22Rv1 (cell line): ENCODE results near the gene TSTD2.

Experiments used
- H3K27ac ChIP-seq: fragments of 450-650 bp; 2 replicates; pipeline ENCODE4 v1.5.1; 2017
- ZFX ChIP-seq: fragments of 450-650 bp; IDR thresholded peaks from 2 replicates; pipeline ENCODE4 v1.6.1; 2017; ENCODE audit warnings: antibody characterized with exemption, borderline replicate concordance
- TF ChIP-seq, protein P1 (sequence below): fragments of 450-650 bp; IDR thresholded peaks from 2 replicates; pipeline ENCODE4 v1.5.1; 2017; ENCODE audit warnings: mild to moderate bottlenecking

TSTD2 gene

DNA sequence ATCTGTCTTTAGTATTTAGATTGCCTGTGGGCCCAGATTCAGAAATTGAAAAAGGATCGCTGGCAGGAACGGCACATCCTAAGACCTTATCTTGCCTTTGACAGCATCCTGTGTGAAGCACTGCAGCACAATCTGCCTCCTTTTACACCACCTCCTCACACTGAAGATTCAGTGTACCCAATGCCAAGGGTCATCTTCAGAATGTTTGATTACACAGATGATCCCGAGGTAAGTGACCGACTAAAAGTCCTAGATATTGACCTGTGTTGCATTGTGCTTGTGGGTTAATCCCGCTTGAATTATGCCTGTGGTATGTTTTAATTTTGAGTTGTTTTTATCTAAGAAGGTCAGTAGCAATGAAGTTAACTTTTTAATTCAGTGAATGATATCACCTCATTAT, 14.8 kb upstream of the TSTD2 start:
- TF ChIP-seq, protein P1, sequence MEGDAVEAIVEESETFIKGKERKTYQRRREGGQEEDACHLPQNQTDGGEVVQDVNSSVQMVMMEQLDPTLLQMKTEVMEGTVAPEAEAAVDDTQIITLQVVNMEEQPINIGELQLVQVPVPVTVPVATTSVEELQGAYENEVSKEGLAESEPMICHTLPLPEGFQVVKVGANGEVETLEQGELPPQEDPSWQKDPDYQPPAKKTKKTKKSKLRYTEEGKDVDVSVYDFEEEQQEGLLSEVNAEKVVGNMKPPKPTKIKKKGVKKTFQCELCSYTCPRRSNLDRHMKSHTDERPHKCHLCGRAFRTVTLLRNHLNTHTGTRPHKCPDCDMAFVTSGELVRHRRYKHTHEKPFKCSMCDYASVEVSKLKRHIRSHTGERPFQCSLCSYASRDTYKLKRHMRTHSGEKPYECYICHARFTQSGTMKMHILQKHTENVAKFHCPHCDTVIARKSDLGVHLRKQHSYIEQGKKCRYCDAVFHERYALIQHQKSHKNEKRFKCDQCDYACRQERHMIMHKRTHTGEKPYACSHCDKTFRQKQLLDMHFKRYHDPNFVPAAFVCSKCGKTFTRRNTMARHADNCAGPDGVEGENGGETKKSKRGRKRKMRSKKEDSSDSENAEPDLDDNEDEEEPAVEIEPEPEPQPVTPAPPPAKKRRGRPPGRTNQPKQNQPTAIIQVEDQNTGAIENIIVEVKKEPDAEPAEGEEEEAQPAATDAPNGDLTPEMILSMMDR = no peak
- TF ChIP-seq ZFX = no peak
- no peak overlapping the region for H3K27ac ChIP-seq

DNA sequence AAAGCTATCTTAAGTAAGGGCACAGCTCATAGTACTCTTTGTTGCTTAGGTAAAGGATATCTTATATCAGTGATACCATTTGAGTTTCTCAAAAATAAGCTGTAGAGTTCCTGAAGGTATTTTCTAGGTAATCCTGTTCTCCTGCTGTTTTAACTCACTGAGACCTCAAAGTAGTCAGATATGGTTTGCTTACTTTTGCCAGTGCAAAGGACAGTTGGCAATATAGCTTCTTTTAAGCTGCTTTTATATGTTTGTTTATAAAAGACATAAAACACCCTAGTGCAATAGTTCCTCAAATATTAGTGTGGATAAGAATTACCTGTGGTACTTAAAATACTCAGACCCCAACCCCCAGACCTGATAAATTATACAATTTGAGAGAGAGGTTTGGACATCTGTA, 12.6 kb upstream of the TSTD2 start:
- H3K27ac ChIP-seq = no peak overlapping the region
- TF ChIP-seq ZFX = no peak
- TF ChIP-seq, protein P1 = no peak

DNA sequence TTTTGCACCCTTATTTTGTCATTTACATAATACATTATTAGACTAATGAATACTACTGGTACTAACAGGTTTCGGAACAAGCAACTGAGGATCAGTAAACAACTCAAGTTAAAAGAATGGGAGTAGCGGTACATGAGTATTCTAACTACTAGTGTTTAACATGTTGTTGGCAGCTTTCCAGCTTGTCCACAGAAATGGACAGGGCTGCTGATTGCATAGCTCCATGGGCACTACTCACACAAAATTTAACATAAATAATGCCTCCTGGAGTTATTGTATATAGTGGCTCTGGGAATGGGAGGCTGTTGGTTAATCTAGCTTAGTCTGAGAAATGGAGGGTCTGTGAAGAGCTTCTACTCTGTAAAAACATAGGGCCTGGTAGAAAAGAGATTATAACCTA, 7.2 kb upstream of the TSTD2 start:
- no peak overlapping the region for H3K27ac ChIP-seq
- TF ChIP-seq ZFX = no peak
- TF ChIP-seq, protein P1 = no peak

DNA sequence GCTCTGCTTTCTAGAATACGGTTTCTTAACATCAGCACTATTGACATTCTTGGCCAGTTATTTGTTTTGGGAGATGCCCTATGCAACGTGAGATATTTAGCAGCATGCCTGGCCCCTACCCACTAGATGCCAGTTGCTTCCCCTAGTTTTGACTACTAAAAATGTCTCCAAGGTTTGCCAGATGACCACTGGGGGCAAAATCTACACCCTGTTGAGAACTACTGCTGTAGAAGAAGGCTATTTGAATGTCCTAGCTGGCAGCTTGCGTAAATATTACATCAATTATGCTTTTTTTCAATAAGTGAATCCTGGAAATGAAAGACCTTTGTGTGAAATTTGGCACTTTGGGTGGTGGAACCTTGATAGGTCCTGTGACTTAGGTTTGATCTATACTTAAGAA, 5.5 kb upstream of the TSTD2 start:
- no peak for TF ChIP-seq ZFX
- TF ChIP-seq, protein P1 = peak; percentile 26; the same call in 1 of the 2 replicates

DNA sequence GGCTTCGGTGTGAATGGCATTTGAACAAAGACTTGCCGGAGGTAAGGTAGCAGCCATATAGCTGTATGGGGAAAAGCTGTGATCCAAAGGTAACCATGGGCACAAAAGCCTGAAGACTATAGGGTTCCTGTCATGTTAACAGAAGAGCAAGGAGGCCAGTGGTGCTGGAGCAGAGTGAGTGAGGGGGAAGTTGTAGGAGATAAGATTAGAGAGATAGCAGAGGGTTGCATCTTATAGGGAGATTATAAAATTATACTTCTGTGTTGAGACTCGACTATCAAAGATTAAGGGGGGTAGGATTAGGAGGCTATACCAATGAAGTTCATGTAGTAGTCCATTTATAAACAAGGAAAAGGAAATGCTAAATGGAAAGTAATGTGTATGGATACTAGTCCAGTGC, 3.7 kb upstream of the TSTD2 start:
- no peak overlapping the region for H3K27ac ChIP-seq
- TF ChIP-seq, protein P1 = no peak
- TF ChIP-seq ZFX = no peak

More for the DNA sequence above, 5.5 kb upstream of the TSTD2 start:
- no peak overlapping the region for H3K27ac ChIP-seq

DNA sequence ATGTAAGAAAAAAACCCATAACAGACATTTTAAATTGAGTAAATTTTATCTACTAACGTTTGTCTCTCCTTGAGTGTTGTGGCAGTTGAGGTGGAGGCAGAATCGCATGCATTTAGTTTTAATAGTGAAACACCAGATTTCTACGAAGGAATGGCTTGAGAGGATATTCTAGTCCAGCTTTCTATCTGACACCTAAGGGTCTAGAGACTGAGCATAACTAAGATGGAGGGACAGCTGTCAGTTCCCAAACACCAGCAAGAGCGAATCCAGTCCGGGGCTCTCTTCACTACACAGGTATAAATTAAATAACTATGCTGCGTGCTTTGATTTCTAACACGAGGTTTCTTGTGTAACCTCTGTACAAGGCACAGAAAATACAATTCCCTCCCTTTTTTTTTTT, 1.9 kb upstream of the TSTD2 start:
- TF ChIP-seq, protein P1 = no peak
- TF ChIP-seq ZFX = no peak
- H3K27ac ChIP-seq = peak overlapping the region; percentile 98

DNA sequence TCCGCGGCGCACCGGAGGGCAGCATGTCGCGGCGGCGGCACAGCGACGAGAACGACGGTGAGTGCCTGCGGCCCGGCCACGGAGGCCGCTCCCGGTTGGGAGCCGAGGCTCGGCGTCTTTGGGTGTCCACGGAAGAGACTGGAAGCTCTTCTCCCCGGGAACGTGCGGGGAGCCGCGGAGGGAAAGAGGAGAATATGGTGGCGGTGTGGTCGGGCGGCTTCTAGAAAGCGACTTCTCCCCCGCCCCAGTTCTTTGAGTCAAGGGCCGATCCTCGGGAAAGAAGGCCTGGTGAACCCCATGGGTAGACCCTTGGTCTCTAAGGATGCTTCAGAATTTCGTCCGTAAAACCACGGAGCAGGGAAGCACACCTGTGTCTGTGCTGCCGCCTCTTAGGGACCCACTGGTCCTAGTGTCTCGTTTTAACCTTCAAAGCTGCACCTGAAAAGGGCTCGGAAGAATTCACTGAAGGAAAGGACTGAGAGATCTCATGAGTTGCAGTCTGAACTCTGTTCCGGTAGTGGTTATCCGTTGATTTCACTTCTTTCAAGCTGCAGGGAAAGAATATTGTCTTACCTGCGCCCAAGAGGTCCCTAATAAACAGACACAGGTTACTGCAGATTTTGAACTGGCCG, 807 bp upstream of the TSTD2 start:
- TF ChIP-seq ZFX = no peak
- TF ChIP-seq, protein P1 = no peak
- H3K27ac ChIP-seq = peak overlapping the region; percentile 98
